K562 (cell line): ENCODE results near the gene ESPN.

Experiments used
- HNRNPL ChIP-seq: fragments of 200-400 bp; formaldehyde crosslinking; IDR thresholded peaks from 2 replicates; pipeline ENCODE4 v1.6.1; 2017; ENCODE audit warnings: low read depth, mild to moderate bottlenecking, low read length
- ZNF444 ChIP-seq: fragments of 250-450 bp; sonication (Bioruptor Pico); IDR thresholded peaks from 2 replicates; pipeline ENCODE4 v1.4.0; 2020; ENCODE audit warnings: mild to moderate bottlenecking, moderate library complexity
- TF ChIP-seq, protein P1 (sequence below): fragments of 450-650 bp; conservative IDR thresholded peaks from 2 replicates; pipeline ENCODE4 v1.6.1; 2016; ENCODE audit warnings: missing genetic modification characterization, low read depth, mild to moderate bottlenecking, control low read depth, missing compliant biosample characterization

DNA sequence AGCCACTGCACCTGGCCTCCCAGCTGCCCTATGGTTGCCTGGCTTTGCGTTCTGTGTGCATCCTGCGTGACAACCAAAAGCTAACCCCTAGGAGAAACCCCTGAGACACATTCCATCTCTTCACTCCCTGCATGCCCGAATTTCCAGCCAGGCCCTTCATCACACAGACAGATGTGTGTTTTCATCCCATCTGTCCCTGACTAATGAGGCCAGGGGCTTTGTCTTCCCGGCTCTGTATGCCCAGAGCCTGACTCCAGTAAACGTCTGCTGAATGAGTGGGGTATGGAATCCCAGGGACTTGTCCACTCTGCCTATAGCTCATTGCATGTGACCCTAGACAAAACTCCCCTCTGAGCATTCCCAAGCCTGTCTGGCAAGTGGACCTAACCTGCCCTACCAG is 9.6 kb downstream of the ESPN start:
- TF ChIP-seq, protein P1, sequence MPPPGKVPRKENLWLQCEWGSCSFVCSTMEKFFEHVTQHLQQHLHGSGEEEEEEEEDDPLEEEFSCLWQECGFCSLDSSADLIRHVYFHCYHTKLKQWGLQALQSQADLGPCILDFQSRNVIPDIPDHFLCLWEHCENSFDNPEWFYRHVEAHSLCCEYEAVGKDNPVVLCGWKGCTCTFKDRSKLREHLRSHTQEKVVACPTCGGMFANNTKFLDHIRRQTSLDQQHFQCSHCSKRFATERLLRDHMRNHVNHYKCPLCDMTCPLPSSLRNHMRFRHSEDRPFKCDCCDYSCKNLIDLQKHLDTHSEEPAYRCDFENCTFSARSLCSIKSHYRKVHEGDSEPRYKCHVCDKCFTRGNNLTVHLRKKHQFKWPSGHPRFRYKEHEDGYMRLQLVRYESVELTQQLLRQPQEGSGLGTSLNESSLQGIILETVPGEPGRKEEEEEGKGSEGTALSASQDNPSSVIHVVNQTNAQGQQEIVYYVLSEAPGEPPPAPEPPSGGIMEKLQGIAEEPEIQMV (tag): no peak
- no peak for TF ChIP-seq HNRNPL
- TF ChIP-seq ZNF444 (CRISPR knock-in tag): no peak
